Kidney epithelial cell (primary cell): ENCODE measurements around the gene ITPR3. TPM values are rescaled to one million over a fixed set of nuclear protein-coding genes. Genes with fewer than 3 reads are reported as not detected.

Experiments used
- DNase-seq: peaks from one replicate; pipeline ENCODE4 v3.0.0-alpha.2; 2010; ENCODE audit warnings: low read depth
- H3K27me3 ChIP-seq: 2 replicates; pipeline ENCODE4 v1.6.0; 2011; ENCODE audit warnings: low read length; ENCODE audit not compliant: control insufficient read depth, insufficient read depth
- H3K36me3 ChIP-seq: 2 replicates; pipeline ENCODE4 v1.5.1; 2011; ENCODE audit warnings: low read length; ENCODE audit not compliant: control insufficient read depth, insufficient read depth
- H3K4me3 ChIP-seq: 2 replicates; pipeline ENCODE4 v1.5.1; 2011; ENCODE audit warnings: low read depth, mild to moderate bottlenecking, control low read depth, low read length
- CTCF ChIP-seq: IDR thresholded peaks from 2 replicates; pipeline ENCODE4 v1.5.1; 2011; ENCODE audit warnings: mild to moderate bottlenecking, moderate library complexity, low read length, control low read depth, inconsistent platforms; ENCODE audit not compliant: insufficient read depth, poor library complexity, severe bottlenecking
- total RNA-seq: library from RNA; depleted of rRNA; stranded (reverse); fragments of >200 nt; gene quantifications from 2 replicates; pipeline ENCODE4 v1.2.3, GENCODE V29; 2015

The ITPR3 gene
- total RNA-seq, 1 donor from 2014 or later: 147 TPM

- Histone ChIP-seq H3K27me3 (no peaks in the 10 kb centered on the region), H3K36me3 (peaks cover 17% of the 10 kb centered on the region), H3K4me3 (no peak overlapping the region)
- no peak for DNase-seq
- no peak for TF ChIP-seq CTCF
Measured at GRCh38 chr6:33693186-33694105, 72.3 kb downstream of the ITPR3 start.

GRCh38 chr6:33694401-33694931 is 73.3 kb downstream of the ITPR3 start:
- no peak for TF ChIP-seq CTCF
- Histone ChIP-seq H3K36me3 (peaks cover 16% of the 10 kb centered on the region), H3K27me3 (no peaks in the 10 kb centered on the region), H3K4me3 (no peak overlapping the region)
- no peak for DNase-seq

GRCh38 chr6:33694977-33695376 is 73.9 kb downstream of the ITPR3 start:
- no peak for TF ChIP-seq CTCF
- no peak for DNase-seq
- peaks cover 16% of the 10 kb centered on the region for H3K36me3 ChIP-seq
- H3K4me3 ChIP-seq: no peak overlapping the region
- H3K27me3 ChIP-seq: no peaks in the 10 kb centered on the region

GRCh38 chr6:33695451-33695887 is 74.3 kb downstream of the ITPR3 start:
- DNase-seq: no peak
- no peak overlapping the region for H3K4me3 ChIP-seq
- no peak for TF ChIP-seq CTCF

GRCh38 chr6:33696076-33696475 is 75.0 kb downstream of the ITPR3 start:
- TF ChIP-seq CTCF: no peak
- Histone ChIP-seq H3K36me3 (peaks cover 18% of the 10 kb centered on the region), H3K27me3 (no peaks in the 10 kb centered on the region), H3K4me3 (no peak overlapping the region)
- no peak for DNase-seq

More at GRCh38 chr6:33695451-33695887, 74.3 kb downstream of the ITPR3 start:
- H3K27me3 ChIP-seq: no peaks in the 10 kb centered on the region
- peaks cover 18% of the 10 kb centered on the region for H3K36me3 ChIP-seq
